ENCODE measurements around the gene MSMP.
A peak's percentile ranks its signal among the peaks of the same experiment; 100 is the strongest.

MSMP gene, protein sequence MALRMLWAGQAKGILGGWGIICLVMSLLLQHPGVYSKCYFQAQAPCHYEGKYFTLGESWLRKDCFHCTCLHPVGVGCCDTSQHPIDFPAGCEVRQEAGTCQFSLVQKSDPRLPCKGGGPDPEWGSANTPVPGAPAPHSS

DNA sequence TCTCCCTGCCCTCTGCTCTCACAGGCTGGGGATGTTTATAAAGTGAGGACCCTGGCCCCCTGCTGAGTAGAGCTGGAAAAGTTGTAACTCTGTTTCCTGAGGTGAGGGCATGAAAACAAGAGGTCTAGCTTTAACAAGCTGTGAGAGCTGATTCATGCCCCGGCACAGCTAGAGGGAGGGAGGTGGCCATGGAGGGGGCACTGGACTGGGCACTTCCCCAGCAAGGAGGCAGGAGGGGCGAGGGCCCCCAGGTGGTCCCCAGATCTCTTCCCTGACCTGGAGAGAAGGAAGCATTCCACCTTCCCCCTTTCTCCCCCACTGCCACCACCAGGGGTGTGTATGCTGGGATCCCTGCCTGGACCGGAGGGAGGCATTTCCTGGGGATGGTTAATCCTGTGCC lies at the start of gene MSMP:
Gene MSMP (minus strand): TSS at position 13 of the 400 bp plus-strand sequence. CDS start 147 bp downstream, outside the sequence.
- no peak for DNase-seq (ENCODE audit: low spot score)

DNA sequence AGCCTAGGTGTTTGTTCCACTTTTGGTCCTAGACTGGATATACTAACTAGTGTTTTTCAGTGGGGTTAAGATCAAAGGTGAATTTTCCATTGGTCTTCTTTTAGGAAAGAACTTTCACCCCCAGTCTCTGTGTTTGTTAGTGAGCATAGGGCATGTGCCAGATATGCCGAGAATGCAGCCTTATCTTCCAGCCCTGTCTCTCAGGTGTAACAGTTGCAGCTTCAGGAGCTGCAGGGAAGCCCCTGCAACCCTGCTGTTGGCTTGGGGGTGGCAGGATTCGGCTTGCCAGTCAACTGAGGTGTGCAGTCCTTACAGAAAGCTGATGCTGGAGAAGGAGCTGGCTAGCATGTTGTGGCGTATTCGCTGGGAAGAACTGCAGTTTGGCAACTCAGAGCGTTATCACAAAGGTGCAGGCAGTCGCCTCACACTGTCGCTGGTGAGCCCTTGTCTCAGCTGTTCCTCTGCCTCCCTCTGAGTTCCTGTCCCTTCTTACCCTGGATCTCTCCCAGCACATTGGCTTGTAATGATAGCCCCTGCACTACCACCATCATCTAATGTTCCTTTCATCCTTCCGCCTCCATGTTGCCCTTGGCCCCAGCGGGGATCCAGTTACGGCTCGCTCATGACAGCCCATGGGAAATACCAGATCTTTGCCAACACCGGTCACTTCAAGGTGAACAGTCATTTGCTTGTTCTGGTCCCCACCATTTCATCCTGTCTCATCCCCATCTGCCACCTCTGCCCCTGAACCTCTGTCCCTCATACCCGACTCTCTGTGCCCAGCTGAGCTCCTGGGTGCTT lies 47.5 kb upstream of the MSMP start:
- no peak for DNase-seq (ENCODE audit: low spot score)

DNA sequence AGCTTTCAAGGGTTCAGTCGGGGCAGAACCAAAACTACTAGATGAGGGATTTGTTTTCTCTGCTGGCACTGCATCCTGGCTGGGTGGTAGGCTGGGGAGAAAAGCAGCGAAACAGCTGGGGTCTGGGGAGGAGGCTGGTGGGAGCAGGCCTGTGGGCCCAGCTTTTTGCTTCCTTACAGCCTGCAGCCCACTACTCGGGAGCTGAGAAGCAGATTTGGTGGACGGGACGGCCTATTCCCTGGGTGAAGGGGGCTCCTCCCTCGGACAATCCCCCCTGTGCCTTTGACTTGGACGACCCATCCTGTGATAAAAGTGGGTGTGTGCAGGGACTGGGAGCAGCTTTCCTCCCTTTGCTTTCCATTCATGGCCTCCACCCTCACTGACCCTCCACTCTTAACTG lies 46.5 kb upstream of the MSMP start:
- no peak for DNase-seq (ENCODE audit: low spot score)

DNA sequence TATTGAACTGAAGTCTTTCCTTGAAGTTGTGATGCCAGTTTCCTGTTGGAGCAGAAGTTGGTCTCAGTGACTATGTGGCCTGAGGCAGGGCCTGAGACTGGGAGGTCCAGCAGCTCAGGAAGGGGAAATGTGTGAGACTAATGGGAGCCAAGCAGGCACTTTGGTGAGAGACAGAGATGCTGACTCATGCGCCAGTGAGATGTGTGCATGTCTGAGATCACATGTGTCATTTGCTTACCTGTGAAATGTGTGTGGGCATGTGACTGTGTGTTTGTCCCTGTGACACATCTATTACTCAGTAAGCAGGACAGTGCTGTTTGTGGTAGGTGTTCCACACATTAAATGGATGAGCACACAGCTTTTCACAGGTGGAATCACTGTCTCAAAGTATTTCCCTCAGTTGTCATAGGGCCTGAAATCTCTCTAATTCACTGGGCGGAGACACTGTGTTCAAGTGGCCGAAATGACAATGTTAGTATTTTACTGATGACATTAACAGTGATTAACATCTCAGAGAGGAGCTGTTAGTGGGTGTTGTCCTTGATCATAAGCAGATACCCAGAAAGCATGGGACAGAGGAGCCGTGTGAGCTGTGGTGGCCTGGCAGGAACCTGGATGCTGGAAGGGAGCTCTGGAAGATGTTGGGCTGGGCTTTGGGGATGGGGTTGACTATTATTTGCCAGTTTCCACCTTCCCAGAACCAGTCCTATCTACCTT lies 44.7 kb upstream of the MSMP start:
- peak; percentile 23 for DNase-seq (ENCODE audit: low spot score)

DNA sequence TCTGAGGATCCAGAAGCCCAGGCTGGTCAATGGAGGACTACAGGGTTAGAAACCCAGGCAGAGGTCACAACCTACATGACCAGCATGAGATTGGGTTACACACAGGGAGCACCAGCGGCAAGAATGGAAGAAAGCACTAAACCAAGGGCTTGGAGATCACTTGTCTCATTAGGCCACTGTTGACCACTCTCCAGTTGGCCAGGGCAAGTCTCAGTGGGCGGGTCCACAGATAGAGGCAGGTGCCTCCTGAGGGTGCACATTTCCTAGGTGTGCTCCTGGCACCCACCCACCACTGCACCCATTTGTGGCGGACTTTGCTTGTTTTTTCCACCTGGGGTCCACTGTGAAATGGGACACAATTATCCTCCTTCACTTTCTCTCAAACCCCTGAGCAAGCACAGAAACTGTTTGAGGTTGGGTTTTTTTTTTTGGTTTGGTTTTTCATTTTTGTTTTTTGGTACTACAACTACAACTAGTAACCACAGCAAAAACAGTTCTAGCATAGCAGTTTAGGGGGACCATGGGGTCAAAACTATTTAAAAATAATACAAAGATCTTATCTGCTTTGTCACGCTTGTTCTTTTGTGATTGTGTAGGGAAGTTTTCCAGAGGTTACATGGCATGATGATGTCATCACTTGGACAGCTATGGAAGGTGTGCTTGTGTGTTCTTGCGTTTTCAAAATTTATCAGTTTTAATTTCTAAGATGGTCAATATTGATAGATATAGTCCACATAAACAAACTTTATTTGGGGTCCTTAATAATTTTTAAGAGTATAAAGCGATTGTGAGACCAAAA lies 43.4 kb upstream of the MSMP start:
- DNase-seq (ENCODE audit: low spot score): no peak

DNA sequence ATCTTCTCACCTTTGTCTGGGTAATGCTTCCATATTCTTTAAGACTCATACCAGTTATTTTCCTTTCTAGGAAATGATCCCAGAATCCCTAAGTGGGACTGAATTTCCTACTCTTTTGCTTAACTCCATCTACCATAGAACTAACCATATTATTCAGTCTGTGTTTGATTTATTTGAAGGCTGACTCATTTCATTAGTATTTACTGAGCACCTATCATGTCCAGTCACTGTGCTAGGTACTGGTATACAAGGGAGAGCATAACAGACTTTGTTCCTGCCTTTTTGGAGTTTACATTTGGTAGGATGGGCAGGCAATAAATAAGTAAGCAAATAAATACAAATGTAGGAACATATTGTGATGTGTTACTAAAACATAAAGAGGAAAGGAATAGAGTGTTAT lies 41.6 kb upstream of the MSMP start:
- no peak for DNase-seq (ENCODE audit: low spot score)

DNA sequence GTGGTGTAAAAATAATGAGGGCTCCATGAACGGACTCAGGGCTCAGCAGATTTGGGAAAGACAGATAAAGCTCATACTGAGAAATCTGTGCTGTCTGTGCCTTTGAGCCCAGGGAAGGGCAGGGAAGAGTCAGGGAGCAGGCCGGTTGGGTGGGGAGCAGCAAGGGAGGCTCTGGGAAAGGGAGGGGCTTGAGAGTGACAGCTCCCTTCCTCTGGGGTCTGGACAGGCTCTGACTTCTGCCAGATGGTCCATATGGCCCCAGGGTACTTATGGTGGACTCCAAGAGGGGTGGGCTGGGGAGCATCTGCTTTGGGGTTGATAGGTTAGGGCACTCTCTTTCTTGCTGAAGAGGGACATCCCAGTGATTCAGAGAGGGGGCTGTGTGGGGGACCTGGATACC lies 39.4 kb upstream of the MSMP start:
- no peak for DNase-seq (ENCODE audit: low spot score)

DNA sequence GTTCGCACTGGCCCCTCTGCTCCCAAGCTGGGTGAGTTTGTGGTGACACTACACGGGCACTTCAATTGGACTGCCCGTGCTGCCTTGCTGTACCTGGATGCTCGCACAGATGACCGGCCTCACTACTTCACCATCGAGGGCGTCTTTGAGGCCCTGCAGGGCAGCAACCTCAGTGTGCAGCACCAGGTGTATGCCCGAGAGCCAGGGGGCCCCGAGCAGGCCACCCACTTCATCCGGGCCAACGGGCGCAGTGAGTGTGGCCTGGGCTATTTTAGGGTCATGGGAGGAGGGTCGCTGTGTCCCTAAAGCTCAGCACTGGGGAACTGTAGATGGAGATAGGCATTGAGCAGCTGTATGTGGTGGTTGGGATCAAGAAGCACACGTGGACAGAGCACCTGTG lies 38.8 kb upstream of the MSMP start:
- DNase-seq (ENCODE audit: low spot score): no peak

DNA sequence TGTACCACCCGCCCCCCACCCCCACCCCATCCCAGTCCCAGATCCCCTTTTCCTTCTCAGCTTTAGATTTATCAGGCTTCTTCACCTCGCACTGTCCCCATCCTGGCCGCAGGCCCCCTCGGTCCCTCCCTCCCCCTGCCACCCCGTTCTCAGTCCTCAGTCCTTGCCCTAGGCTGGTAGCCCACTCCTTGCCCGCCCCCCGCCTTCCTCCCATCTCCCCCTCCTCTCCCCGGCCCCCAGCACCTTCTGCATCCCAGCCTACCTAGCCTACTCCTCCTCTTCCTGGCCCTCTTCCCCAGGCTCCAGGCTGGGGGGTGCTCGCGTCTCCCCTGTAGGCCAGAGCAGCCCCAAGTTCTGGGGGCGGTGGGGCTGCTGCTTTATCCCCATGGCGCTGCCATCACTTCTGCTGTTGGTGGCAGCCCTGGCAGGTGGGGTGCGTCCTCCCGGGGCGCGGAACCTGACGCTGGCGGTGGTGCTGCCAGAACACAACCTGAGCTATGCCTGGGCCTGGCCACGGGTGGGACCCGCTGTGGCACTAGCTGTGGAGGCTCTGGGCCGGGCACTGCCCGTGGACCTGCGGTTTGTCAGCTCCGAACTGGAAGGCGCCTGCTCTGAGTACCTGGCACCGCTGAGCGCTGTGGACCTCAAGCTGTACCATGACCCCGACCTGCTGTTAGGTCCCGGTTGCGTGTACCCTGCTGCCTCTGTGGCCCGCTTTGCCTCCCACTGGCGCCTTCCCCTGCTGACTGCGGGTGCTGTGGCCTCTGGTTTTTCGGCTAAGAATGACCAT lies 38.1 kb upstream of the MSMP start:
- no peak for DNase-seq (ENCODE audit: low spot score)

DNA sequence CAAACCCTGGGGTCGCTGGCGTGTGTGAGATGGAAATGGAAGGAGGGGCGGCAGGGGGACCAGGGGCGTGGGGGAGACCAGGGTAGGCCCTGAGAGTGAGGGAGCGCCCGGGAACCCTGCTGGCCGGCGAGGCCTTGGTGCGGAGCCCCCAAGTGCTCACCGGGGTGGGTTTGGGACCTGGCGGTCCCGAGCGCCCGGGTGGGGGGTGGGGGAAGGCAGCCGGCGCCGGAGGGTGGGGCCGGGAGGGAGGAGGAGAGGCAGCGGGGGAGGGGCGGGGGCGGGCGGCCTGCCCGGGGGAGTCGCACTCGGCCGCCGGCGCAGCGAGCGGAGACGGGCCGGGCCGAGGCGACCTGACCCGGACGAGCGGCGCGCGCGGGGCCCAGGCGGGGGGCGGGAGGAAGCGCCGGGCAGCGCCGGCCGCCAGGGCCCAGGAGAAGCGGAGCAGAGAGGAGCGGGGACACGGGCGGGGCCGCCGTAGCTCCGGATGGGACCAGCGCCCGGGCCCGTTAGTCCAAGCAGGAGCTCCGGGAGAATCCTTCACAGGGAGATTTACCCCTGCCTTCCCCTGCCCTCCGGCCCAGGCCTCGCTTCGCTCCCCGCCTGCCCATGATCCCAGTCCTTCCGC lies 37.3 kb upstream of the MSMP start, which contains the start of gene NPR2:
Gene NPR2 (plus strand): TSS at position 295 of the 625 bp plus-strand sequence. CDS start 818 bp downstream, outside the sequence.
- no peak for DNase-seq (ENCODE audit: low spot score)

DNA sequence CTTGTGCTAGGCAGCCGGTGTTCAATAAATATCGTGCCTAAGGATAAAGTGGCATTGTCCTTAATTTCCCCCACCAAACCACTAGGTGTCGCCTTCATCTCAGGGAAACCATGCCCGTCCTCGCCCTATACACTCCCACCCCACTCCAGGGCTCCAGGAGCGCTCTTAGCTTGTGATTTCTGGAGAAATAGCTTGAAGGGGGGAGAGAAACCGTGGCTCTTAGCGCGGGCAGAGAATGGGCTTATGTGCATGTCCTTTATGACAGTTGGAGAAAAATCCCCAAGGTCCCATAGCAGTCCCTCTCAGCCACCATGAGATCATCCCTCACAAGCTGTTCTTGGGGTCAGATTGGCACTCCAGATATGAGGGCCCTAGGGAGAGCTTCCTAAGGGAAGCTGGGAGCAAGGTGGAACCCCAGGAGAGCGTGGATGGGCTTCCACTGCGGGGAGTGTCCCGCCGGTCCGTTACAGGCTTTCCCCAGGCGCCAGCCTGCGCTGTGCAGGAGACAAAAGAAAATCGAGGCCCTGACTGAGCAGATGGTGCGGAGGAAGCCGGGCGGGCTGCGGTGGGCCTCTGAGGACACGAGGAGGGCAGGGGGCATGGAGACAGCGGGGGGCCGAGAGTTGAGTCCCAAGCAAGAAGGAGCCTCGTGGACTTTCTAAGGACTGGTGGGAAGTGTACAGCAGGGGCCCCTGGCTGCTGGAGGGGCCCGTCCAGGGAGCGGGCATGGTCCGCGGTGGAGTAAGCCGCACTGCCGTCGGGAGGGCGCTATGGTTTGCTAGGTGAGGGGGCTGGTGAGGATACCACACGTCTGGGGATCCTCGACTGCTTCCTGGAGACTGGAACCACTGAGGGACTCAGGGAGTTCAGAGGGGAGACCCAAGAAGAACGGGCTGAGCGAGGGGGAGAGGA lies 36.6 kb upstream of the MSMP start:
- peak; percentile 72 for DNase-seq (ENCODE audit: low spot score)

DNA sequence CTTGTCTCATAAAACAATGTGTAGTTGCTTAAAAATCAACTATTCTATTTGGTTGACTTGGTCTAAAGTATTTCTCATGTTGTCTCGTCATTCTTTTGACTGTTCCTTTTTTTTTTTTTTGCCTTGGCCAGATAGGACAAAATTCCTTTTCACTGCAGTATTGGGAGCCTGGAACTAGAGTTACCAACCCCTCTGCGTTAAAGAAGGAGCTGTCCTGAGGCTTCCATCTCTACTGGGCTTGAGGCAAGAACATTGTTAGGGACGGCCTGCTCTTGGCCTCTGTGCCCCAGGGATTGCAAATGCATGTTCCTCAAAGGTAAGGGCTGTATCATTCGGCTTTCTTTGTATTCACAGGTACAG lies 35.9 kb upstream of the MSMP start:
- no peak for DNase-seq (ENCODE audit: low spot score)

DNA sequence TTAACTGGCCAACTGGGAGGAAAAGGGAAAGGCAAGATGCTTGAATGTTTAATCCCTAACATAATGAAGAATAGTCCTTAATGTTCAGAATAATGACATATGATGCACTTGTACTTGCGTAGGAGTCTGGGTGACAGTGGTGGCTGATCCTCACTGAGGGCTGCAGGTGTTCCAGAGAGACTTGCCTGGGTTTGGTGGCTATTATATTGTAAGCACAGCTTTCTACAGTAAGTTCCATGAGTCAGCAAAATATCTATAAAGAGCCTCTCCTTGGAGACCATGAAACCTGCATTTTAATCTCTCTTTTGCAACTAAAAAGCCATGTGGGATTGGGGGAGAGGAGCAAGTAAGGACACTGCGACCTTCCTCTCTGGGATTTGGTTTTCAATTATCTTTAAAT lies 35.5 kb upstream of the MSMP start:
- no peak for DNase-seq (ENCODE audit: low spot score)

DNA sequence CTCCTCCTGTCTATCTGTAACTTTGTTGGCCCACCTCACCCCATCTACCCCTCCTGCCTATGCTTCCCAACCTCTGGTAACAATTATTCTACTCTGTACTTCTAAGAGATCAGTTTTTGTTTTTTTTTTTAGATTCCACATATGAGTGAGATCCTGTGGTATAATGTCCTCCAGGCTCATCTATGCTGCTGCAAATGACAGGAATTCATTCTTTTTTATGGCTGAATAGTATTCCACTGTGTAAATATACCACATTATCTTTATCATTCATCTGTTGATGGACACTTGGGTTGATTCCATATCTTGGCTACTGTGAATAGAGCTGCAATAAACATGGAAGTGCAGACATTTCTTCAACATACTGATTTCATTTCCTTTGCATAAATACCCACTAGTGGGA lies 29.3 kb upstream of the MSMP start:
- DNase-seq (ENCODE audit: low spot score): no peak

DNA sequence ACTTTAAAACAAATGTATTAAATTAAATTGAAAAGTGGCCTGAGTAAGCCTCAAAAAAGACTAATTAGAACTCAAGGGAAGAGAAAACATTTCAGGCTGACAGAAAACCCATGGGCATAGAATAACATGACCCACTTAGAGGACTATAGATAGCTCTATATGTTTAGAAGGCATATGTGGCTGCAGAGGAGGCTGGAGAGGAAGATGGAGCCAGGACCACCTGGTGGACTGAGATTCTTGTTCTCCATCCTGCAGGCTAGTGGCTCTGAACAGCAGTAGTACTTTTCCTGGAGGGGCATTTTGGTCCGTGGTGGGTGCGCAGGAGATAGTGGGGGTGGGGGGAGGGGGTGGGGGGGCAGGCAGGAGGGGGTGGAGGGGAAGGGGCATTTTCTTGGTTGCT lies 27.0 kb upstream of the MSMP start:
- DNase-seq (ENCODE audit: low spot score): no peak

DNA sequence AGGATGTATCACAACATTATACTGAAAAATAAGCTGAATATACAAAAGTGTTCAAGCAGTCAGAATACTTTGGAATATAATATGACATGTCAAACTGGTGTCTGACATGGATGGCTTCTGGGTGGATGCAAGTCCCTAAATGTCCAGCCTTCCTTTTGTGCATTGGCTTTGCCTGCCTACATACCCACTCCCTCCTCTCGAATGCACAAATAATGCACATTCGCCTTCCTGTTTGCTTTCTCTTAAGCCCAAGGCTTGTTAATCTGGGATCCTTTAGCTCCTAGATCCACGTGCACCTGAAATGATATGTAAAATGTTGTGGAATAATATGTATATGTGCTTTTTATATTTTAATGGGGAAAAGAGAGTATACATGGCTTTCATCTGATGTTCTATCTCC lies 24.4 kb upstream of the MSMP start:
- no peak for DNase-seq (ENCODE audit: low spot score)

DNA sequence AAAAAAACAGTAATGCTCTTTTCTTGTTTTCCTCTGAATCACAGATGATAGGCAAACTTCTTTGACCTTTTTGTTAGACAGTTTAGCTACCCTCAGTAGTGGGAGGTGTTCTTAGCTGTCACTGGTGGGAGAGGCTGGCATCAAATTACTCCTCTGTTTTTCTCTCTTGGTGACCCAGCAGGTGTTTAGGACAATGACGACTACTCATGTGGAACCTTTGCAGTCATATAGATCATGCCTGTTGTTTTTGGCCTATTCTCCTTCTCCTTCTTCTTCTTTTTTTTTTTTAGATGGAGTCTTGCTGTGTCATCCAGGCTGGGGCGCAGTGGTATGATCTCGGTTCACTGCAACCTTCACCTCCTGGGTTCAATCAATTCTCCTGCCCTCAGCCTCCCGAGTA lies 21.9 kb upstream of the MSMP start:
- no peak for DNase-seq (ENCODE audit: low spot score)

DNA sequence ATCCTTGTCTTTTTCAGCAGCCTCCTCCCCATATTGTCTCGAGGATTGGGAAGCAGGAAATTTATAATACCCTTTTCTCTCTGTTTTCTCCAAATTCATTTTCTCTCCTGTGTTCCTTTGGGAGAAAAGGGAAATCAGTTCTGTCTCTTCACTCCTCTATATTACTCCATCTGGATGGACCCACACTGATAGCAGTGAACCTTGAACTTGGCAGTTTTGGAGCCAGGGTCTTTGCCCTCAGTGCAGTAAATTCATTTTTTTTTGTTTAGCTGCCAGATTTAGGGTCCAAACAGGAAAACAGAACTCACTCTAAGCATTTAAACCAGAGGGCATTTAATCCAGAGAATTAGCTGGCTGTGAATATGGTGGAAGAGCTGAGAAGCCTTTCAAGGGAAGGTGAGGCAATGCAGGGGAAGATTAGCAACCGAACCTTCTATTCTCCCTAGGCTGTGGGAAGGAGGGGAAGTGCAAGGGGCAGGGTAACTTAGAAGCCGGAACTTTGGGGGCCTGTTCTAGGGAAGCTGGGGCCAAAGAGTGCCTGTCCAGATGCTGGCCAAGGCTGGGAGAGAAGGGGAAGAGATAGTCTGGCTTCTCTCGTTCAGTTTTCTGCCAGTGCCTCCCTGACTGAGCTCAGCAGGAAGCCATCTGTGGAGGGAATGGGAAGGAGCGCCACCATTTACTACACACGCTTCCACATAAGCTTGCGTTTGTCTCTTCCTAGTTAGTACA lies 21.0 kb upstream of the MSMP start:
- DNase-seq (ENCODE audit: low spot score): no peak

DNA sequence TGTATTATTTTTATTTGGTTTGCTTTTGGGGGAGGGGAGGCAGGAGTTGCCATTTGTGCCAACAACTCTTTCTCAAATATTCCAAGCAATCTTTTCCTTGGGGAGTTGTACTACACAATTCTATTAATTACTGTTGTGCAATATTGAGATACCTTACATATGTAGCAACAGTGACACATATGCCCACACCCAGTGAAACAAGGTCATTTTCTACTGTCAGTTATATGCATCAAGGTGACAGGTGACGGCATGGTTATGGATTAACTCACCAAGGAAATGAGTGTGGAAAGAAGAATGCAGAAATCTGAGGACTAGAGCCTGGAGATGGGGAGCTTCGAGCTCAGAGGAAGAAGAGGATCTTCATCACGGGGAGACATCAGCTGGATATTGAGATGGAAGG lies 17.9 kb upstream of the MSMP start:
- no peak for DNase-seq (ENCODE audit: low spot score)

Measured in CD4-positive, alpha-beta T cell treated with Interleukin-15 for 4 hours (primary cell).